Measurements from ENCODE around the gene MINDY4. TPM values are rescaled to one million over a fixed set of nuclear protein-coding genes. Genes with fewer than 3 reads are reported as not detected.

Gene MINDY4
- total RNA-seq, 1 experiment from 2014 or later, result 9.2 TPM

GRCh38 chr7:30853576-30853975 is 82.4 kb downstream of the MINDY4 start:
- no peak for DNase-seq (ENCODE audit: unreplicated experiment)
- Mint-ChIP-seq H3K27ac (ENCODE audit: low read depth, unreplicated experiment) (no peak overlapping the region), H3K4me3 (ENCODE audit: unreplicated experiment) (no peak overlapping the region), H3K4me1 (ENCODE audit: insufficient read depth, unreplicated experiment) (no peaks in the 10 kb centered on the region), H3K36me3 (ENCODE audit: insufficient read depth, unreplicated experiment) (peaks cover 29% of the 10 kb centered on the region), H3K27me3 (ENCODE audit: insufficient read depth, unreplicated experiment) (no peaks in the 10 kb centered on the region), H3K9me3 (ENCODE audit: unreplicated experiment) (no peaks in the 10 kb centered on the region)
- ChIA-PET CTCF (no interaction called here), POLR2A (interaction anchor here (0.5 kb wide), 1 partner anchor 9 kb away, joined by 3 read pairs; no protein-coding TSS in a partner anchor)
- intact Hi-C loops (cut with micrococcal nuclease), result no loop called here
- no peak for TF ChIP-seq CTCF (IDR thresholded peaks at IDR 0.05; ENCODE audit: unreplicated experiment)
- no TSS peak for BruUV-seq (replicated peaks)

DNA sequence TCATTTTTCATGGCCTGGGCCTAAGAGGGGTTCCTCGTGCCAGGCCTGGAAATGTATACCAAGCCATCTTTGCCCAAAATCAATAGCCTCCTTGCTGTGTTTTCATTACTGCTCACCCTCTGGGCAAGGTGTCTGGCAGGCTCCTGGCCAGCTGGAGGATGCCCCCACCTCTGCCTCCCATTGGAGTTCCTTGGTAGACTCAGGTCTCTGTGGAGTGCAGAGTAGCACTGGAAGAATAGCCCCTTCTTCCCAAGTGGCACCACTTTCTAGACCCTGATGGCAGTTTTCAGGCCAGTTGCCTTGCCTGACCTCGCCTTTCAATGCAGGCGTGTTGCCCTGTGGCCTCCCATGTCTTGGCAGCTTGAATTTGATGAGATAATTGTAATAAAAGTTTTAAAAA is 84.7 kb downstream of the MINDY4 start:
- Mint-ChIP-seq H3K27me3 (ENCODE audit: insufficient read depth, unreplicated experiment) (no peaks in the 10 kb centered on the region), H3K9me3 (ENCODE audit: unreplicated experiment) (no peaks in the 10 kb centered on the region), H3K27ac (ENCODE audit: low read depth, unreplicated experiment) (no peak overlapping the region), H3K4me1 (ENCODE audit: insufficient read depth, unreplicated experiment) (no peaks in the 10 kb centered on the region), H3K36me3 (ENCODE audit: insufficient read depth, unreplicated experiment) (peaks cover 29% of the 10 kb centered on the region), H3K4me3 (ENCODE audit: unreplicated experiment) (no peak overlapping the region)
- CTCF ChIA-PET, result interaction anchor here (0.9 kb wide), 1 partner anchor 50 kb away, joined by 3 read pairs; no protein-coding TSS in a partner anchor
- POLR2A ChIA-PET, result no interaction called here
- no TSS peak for BruUV-seq (replicated peaks)
- DNase-seq (ENCODE audit: unreplicated experiment), result no peak
- no peak for TF ChIP-seq CTCF (IDR thresholded peaks at IDR 0.05; ENCODE audit: unreplicated experiment)
- intact Hi-C loops (cut with micrococcal nuclease), result no loop called here

DNA sequence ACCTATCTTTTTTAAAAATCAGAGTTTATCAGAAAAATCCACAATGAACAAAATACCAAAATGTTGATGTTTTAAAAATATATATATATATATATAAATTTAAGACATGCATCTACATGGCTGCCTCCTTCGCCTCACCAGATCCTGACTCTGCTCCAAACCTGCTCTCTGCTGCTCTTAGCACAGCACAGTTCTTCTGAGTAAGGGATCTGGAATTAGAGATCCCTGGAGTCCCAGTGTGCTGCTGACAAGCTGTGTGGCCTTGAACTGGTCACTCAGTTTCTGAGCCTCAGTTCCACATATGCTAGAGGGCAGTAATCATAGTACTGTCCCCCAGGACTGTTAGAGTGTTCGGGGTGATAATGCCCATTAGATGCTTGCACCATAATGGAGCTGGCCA is 87.4 kb downstream of the MINDY4 start:
- intact Hi-C loops (cut with micrococcal nuclease), result no loop called here
- Mint-ChIP-seq H3K4me3 (ENCODE audit: unreplicated experiment) (no peak overlapping the region), H3K9me3 (ENCODE audit: unreplicated experiment) (no peaks in the 10 kb centered on the region), H3K4me1 (ENCODE audit: insufficient read depth, unreplicated experiment) (no peaks in the 10 kb centered on the region), H3K27ac (ENCODE audit: low read depth, unreplicated experiment) (no peak overlapping the region), H3K36me3 (ENCODE audit: insufficient read depth, unreplicated experiment) (peaks cover 25% of the 10 kb centered on the region), H3K27me3 (ENCODE audit: insufficient read depth, unreplicated experiment) (no peaks in the 10 kb centered on the region)
- no TSS peak for BruUV-seq (replicated peaks)
- POLR2A ChIA-PET, result no interaction called here
- no peak for TF ChIP-seq CTCF (IDR thresholded peaks at IDR 0.05; ENCODE audit: unreplicated experiment)
- DNase-seq (ENCODE audit: unreplicated experiment), result no peak
- CTCF ChIA-PET, result interaction anchor here (0.5 to 1.6 kb wide), 3 partner anchors 74 to 264 kb away, joined by 3 read pairs; no protein-coding TSS in a partner anchor

GRCh38 chr7:30859202-30859939 is 88.2 kb downstream of the MINDY4 start:
- TF ChIP-seq CTCF (IDR thresholded peaks at IDR 0.05; ENCODE audit: unreplicated experiment), result no peak
- Mint-ChIP-seq H3K36me3 (ENCODE audit: insufficient read depth, unreplicated experiment) (peaks cover 25% of the 10 kb centered on the region), H3K9me3 (ENCODE audit: unreplicated experiment) (no peaks in the 10 kb centered on the region), H3K27ac (ENCODE audit: low read depth, unreplicated experiment) (no peak overlapping the region), H3K4me1 (ENCODE audit: insufficient read depth, unreplicated experiment) (no peaks in the 10 kb centered on the region), H3K27me3 (ENCODE audit: insufficient read depth, unreplicated experiment) (no peaks in the 10 kb centered on the region), H3K4me3 (ENCODE audit: unreplicated experiment) (no peak overlapping the region)
- intact Hi-C loops (cut with micrococcal nuclease), result no loop called here
- DNase-seq (ENCODE audit: unreplicated experiment), result no peak
- CTCF ChIA-PET, result interaction anchor here (0.5 to 1.6 kb wide), 2 partner anchors 73 to 263 kb away, joined by 3 read pairs; no protein-coding TSS in a partner anchor
- no TSS peak for BruUV-seq (replicated peaks)
- POLR2A ChIA-PET, result no interaction called here

Data from MCF 10A (cell line).